HT1080 (cell line): Measurements from ENCODE around the gene EPHB2. TPM values are rescaled to one million over a fixed set of nuclear protein-coding genes. Genes with fewer than 3 reads are reported as not detected.

ENCODE experiments used
- DNase-seq: peaks from one replicate; pipeline ENCODE4 v3.0.0-alpha.2; 2015; ENCODE audit warnings: low read depth
- total RNA-seq: library from RNA; depleted of rRNA; stranded (reverse); fragments of >200 nt; shearing (Covaris generic); gene quantifications from 2 replicates; pipeline ENCODE4 v1.2.3, GENCODE V29; 2014

The EPHB2 gene
- total RNA-seq, 1 experiment from 2014 or later: 90.3 TPM

GRCh38 chr1:22816067-22816775 lies 105.6 kb downstream of the EPHB2 start:
- DNase-seq: no peak

DNA sequence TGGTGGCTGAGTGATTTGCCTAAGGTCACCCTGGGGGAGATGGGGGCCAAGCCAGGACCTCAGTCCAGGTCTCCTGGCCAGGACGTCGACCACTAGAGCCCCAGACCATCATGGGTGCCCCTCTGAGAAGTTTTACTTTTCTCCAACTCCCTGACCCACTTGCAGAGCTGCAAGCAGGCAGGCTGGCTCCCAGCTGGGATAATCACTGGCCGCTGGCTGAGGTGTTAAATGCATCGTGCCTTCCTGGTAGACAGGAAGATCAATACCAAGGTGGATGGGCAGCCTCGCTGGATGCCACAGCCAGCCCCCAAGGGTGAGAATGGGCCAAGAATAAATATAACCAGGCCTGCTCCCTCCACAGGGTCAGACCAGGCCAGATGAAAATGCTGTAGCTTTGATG lies 106.2 kb downstream of the EPHB2 start:
- DNase-seq: no peak

DNA sequence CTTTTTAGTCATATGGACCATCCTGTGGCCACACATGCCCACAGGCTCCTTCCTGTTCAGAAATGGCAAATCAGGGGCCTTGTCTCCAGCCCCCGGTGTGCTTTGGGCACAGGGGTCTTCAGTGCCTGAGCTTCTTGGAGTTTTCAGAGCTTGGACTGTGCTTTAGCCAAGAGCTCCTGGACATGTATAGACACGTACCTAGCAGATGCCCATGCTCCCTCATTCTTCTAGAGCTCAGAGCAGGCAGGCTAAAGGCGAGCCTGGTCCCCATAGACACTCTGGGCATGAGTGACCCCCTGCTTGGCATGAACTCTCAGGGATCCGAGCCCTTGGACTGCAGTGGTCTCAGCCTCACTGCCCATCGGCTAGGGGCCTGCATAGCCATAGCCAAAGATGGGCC lies 106.8 kb downstream of the EPHB2 start:
- no peak for DNase-seq

DNA sequence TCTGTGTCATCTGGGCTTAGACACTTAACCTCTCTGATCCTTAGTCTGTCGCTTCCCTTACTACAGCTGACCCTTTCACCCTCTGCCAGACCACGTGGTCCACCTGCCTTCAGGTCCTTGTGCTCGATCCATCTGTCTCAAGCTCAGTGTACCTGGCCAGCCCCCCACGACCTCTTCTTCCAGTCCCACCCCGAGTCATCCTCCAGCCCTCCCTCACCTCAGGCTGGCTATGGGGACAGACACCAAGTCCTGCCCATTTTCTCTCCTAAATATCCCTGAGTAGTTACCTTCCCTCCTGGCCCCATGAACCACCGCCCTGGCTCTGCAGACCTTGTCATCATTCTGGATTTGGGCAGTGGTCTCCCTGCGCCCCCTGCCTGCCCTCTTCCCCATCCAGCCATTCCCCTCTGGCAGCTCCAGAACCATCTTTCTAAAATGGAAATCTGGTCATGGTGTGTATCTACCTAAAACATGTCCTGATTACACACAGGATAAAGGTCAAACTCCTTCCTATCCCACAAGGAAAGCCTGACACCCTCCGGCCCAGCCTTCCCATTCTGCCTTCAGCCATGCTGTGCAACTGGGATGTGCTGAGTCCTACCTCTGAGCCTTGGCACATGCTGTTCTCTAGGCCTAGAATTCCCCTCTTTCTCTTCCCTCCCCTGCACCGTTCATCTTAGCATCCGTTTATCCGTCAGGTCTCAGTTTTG lies 107.6 kb downstream of the EPHB2 start:
- no peak for DNase-seq

DNA sequence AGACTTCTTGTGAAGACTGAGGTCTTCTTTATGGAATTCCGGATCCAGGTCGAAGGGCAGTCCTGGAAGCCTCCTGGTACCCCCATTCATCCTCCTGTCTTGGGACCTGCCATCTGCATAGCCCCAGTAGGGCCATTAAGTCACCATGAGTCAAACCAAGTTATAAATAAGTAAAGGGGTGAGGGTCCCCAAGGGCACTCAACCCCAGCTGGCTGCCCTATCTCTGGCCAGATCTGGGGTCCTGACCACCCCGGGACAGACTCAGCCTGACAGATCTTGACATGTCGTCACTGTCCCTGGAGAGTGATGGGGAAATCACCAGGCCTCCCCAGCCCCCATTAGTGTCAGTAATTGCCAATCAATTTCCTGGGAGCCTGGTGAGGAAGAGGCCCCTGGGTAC lies 108.7 kb downstream of the EPHB2 start:
- no peak for DNase-seq

DNA sequence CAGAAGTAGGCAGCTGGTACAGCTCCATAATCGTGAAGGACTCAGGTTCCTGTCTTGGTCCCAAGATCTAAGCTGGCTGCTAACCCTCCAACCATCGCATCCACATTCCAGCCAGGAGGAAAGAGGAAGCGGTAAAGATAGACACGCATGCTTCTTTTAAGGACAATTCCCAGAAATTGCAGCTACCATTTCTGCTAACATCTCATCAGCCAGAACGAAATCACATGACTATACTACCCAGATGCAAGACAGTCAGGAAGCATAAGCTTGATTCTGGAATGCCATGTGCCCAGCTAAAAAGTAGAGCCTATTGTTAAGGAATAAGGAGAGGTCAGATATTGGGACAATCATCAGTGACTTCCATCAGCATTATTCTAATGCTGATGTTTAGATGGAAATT lies 110.4 kb downstream of the EPHB2 start:
- no peak for DNase-seq

GRCh38 chr1:22822371-22822770 lies 111.7 kb downstream of the EPHB2 start:
- no peak for DNase-seq

DNA sequence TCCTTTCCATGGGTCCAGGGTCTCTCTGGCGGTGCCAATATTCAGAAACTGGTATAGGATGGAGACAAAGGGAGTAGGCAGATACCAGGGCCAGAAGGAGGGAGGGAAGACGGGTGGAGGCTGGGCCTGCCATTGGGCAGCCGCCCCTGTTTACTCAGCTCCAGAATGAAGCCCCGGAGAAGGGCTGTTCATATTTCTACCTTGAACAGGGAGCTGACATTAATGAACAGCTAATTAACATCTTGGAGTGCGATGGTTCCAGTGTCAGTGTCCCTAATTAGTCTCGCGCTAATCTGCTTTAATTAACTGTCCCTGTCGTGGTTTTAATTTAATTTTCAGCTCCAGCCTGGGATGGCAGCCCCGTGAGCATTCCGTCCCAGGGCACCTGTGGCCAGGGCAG lies 113.8 kb downstream of the EPHB2 start:
- no peak for DNase-seq

DNA sequence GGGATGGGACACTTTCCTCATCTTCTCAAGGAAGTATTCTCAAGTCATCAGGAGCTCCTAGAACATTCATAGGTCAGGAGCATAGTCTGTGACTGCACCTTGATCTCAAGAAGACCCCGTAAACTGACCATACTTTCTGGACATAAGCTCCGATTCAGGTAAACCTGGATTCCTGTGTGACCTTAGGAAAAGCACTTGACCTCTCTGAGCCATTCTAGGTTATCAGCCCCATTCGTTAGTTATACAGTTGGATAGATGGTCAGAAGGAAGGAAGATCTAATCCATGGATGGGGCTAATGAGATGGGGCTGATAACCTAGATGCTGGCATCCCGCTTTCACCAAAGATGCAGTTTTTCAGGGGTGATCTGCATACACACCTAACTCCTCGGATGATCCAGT lies 114.3 kb downstream of the EPHB2 start:
- DNase-seq: no peak

GRCh38 chr1:22825486-22826189 lies 115.0 kb downstream of the EPHB2 start:
- DNase-seq: peak; percentile 44

DNA sequence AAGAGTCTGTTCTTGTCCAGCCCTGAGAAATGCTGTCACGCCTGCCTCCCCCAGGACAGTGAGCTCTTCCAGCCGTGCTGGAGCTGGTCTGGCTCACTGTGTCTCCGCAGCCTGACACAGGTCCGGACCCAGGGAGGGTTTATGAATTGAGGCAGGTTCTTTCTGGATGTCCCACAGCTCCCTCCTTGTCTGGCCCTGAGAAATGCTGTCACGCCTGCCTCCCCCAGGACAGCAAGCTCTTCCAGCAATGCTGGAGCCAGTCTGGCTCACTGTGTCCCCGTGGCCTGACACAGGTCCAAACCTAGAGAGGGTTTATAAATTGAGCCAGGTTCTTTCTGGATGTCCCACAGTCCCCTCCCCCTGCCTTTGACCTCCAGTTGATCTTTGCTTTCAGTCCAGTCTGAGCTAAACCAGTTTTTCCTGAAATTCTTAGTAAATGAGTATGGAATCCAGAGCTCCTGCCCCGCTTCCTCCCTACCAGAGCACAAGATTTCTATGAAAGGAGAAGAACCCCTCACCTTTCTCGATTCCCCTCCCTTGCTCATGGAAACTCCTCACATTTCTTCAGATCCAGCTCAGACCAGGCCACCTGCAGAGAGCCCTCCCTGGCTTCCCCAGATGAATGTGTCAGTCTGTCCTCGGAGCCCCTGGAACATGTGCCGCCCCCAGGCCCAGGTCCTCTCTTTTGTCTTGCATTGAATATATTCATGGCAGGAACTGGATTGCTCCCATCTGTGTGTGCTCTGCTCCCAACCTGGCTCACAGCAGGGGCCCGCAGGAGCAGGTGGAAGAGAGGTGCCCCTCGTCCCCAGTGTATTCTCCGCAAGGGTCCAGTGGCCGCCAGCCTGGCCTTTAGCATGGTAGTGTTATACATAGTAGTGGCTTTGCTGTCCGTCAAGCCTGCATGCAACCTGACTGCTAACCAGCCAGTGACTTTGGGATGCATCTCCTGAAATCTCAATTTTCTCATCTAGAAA lies 116.3 kb downstream of the EPHB2 start:
- no peak for DNase-seq

GRCh38 chr1:22827666-22828483 lies 117.2 kb downstream of the EPHB2 start:
- no peak for DNase-seq

- no peak for DNase-seq
Measured at GRCh38 chr1:22828484-22829308, 118.1 kb downstream of the EPHB2 start.

DNA sequence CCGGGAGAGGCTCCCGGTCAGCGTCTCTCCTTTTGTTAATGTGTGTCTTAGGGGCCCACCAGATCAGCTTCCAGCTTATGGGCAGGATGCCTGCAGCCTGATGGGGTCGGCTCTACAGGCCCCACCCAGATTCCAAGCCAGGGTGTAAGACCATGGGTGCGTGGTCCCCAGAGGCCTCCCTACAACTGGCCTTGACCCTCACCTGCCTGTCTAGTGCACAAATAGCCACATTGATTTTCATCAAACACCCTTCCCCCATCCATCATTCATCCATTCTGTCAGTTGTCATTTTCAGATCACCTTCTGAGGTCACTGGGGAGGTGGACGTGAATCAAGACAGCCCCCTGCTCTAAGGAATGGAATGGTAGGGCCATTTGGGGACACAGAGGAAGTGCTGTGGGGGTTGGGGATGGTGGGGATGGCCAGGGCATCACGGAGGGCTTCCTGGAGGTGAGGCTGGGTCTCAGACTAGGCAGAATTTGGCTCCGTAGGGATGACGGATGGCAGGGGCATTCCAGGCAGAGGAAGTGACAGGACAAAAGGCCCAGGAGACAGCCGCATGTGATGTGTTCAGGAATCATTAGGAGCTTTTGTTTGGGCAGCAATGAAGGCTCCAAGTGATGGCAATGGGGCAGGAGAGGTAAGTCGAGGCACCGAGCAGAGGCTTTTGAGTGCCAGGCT lies 118.8 kb downstream of the EPHB2 start:
- DNase-seq: no peak

DNA sequence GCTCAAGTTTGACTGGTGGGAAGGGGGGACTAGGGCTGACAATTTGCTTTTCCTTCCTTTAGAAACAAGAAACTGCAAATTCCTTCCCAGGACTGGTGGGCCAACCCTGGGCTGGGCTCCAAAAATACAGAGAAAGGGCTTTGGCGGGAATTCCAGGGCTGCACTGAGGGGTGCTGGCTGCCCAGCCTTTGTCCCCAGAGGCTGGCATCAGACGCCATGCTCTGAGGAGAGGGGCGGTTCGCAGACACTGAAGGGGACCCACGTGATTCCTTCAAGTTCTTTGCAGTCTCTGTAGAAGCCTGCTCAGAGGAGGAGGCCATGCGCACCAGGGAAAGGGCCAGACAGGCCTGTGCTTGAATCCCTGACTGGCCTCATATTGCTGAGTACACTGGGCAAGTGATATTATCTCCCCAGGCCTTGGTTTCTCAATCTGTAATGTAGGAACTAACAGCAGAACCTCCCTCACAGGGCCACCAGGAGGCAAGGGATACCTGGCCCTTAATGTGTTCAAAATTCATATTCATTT lies 119.5 kb downstream of the EPHB2 start:
- DNase-seq: no peak

GRCh38 chr1:22830757-22831340 lies 120.2 kb downstream of the EPHB2 start:
- no peak for DNase-seq

GRCh38 chr1:22831729-22832413 lies 121.2 kb downstream of the EPHB2 start:
- peak; percentile 99 for DNase-seq

DNA sequence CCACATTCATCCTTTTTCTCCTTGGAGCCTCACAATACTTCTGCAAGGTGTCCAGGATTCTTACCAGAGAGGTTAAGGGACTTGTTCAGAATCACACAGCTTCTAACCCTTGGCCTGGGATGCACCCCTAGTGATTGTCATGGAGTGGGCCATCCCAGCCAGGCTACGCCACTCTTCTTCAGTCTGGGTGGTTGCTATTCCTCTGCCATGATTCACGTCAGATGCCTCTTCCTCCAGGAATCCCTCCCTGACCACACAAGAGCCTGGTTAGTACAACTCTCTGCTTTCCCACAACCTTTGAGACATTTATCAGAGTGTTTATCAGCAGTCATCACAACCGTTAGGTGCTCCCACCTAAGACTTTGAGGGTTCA lies 121.8 kb downstream of the EPHB2 start:
- peak; percentile 93 for DNase-seq
